ENCODE results near the gene GINS1. TPM values are rescaled to one million over a fixed set of nuclear protein-coding genes. Genes with fewer than 3 reads are reported as not detected.

GINS1 gene
- total and polyA plus RNA-seq, 2 donors (not counting 1 experiment from before 2014, with no cell fraction given), result 0.61 to 2.0 TPM

- Histone ChIP-seq H3K4me2 (replicated peaks; ENCODE audit: low read depth, low read length, poor library complexity, severe bottlenecking) (no peak overlapping the region), H3K27me3 (replicated peaks in 1 of 4; ENCODE audit: control extremely low read depth in 1 of 4, control insufficient read depth in 3 of 4, insufficient read depth in 4 of 4, low read length in 3 of 4) (no peaks in the 10 kb centered on the region), H4K20me1 (ENCODE audit: control insufficient read depth, insufficient read depth, low read length, poor library complexity, severe bottlenecking) (no peaks in the 10 kb centered on the region), H3K9ac (ENCODE audit: low read length) (no peak overlapping the region), H3K36me3 (replicated peaks in 1 of 2; ENCODE audit: control extremely low read depth in 1 of 2, control insufficient read depth in 1 of 2, extremely low read depth in 1 of 2, insufficient read depth in 2 of 2, low read length in 1 of 2) (no peaks in the 10 kb centered on the region), H3K9me3 (ENCODE audit: control extremely low read depth in 1 of 3, control insufficient read depth in 2 of 3, insufficient read depth in 1 of 3, low read length in 2 of 3) (no peaks in the 10 kb centered on the region), H2AFZ (ENCODE audit: insufficient read depth, low read depth, low read length, poor library complexity, severe bottlenecking) (no peak overlapping the region), H3K4me3 (ENCODE audit: control extremely low read depth in 1 of 5, extremely low read depth in 1 of 5, insufficient read depth in 1 of 5, low read depth in 2 of 5, low read length in 4 of 5) (no peak overlapping the region), H3K27ac (ENCODE audit: low read length in 2 of 2) (no peak overlapping the region), H3K4me1 (ENCODE audit: control insufficient read depth in 2 of 2, insufficient read depth in 2 of 2, low read length in 2 of 2) (no peaks in the 10 kb centered on the region), H3K79me2 (ENCODE audit: control insufficient read depth, insufficient read depth, low read length) (no peaks in the 10 kb centered on the region)
- Mint-ChIP-seq H3K4me3 (no peak overlapping the region), H3K9me3 (ENCODE audit: insufficient read depth) (no peaks in the 10 kb centered on the region), H3K4me1 (no peaks in the 10 kb centered on the region), H3K27me3 (no peaks in the 10 kb centered on the region), H3K27ac (no peak overlapping the region)
- DNase-seq, result no peak
- ChIA-PET CTCF (no interaction called here), POLR2A (no interaction called here)
- 92% methylated on average over 51 of the region's 52 CpGs for WGBS (ENCODE audit: insufficient coverage)
- intact Hi-C loops (cut with micrococcal nuclease), result no loop called here
- TF ChIP-seq CTCF (IDR thresholded peaks at IDR 0.05), result no peak
- no peak for TF ChIP-seq EZH2 (IDR thresholded peaks at IDR 0.05; ENCODE audit: borderline replicate concordance, insufficient read depth, low read depth, low read length, poor library complexity, severe bottlenecking)
- no peak for ATAC-seq (ENCODE audit: low read depth)
These were observed 68.9 kb downstream of the GINS1 start for GRCh38 chr20:25476106-25477013.

Measured in B cell (primary cell).